Right hindlimb (tissue), 1 donor: ENCODE measurements around the gene CCT3.

Experiments used
- DNase-seq: peaks from one replicate; pipeline ENCODE4 v3.0.0-alpha.2; 2018

Gene CCT3

GRCh38 chr1:156319664-156320063, 18.4 kb downstream of the CCT3 start:
- no peak for DNase-seq

DNA sequence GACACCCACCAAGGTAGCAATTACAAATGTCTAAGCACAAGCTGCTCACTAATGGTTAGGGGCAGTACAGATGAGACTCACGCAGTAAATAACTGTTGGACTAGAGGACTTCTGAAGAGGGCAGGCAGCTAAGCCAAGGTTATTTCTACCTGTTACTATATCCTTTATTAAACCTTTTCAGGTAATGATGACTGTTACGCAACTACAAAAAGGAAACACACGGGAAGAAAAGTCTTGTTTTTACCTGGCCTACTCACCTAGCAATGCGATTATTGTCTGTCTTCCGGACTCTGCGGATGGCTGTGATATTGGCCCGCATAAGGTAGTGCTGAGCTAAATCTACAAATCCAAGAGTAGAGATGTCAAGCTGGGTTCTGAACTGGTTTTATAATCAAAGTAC, 21.2 kb downstream of the CCT3 start:
- no peak for DNase-seq

DNA sequence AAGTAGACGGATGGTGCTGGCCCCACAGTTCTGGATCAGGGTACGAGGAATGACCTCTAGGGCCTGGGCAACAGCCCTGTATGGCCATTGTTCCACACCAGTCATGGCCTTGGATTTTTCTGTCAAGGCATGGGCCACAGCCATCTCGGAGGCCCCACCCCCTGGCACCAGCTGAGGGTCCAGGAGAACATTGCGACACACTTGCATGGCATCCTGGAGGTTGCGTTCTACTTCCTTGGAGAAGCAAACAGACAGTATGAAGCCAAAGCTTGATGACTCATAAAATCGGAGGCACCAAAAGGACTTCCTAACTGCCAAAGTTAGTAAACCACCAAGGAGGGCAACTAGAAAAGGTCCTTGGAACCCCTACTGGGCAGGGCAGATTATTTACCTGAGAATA, 27.1 kb downstream of the CCT3 start:
- DNase-seq, result no peak

- DNase-seq, result no peak
Measured at GRCh38 chr1:156308078-156308477, 30.0 kb downstream of the CCT3 start.

DNA sequence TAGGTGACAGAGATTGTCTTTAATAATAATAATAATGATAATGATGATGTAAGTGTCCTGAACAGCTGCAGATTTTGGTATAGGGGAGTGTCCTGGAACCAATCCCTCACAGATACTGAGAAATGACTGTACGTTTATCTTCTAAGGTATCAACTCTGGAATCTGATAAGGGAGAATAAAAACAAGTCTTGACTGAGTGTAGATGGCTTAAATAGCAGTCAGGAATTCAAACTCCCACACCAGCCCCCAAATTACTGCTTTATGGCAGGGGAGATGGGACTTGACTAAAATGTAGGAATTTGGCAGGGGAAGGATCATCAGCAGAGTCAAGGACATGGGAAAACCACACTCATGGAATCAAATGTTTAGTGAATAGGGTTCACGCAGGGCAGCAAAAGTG, 32.9 kb downstream of the CCT3 start:
- no peak for DNase-seq

DNA sequence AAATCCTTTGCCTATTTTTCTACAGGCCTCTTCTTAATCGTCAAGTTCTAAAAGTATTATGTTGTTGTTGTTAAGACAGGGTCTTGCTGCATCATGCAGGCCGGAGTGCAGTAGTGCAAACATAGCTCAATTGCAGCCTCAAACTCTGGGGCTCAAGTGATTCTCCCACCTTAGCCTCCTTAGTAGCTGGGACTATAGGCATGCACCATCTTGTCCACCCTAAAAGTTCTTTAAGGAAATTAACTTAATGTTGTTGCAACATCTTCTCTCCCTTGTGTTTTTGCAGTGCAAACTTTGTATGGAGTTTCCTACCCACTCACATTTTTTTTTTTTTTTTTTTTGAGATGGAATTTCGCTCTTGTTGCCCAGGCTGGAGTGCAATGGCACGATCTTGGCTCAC, 34.9 kb downstream of the CCT3 start:
- DNase-seq, result no peak

DNA sequence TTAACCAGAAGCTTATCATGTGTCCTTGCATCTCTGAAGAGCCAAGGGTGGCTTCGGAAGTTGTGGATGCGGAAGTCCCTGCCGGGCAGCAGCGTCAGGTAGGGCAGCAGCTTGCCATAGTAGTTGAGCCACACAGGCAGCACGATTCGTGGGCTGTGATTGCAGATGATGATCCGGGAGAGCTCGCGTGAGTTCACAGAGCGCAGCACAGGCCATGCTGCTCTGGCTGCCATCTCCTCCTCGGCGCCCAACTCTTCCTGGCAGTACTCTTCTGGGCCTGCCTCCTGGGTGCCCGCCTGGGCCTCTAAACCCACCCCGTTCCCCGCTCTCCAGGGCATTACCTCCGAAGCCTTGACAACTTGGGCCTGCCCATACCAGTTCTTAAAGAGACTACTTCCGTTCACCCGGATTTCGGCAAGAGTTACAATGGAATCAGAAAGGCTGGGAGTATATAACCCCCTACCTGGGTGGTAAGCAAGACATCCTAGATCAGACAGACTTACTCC, 39.2 kb downstream of the CCT3 start, which contains the start of gene VHLL:
TSS of gene VHLL (minus strand) at position 456 of the 506 bp plus-strand sequence. CDS start at position 338, 118 bp downstream.
- DNase-seq, result no peak

GRCh38 chr1:156295391-156295947, 42.6 kb downstream of the CCT3 start, which contains the start of gene GLMP:
Gene GLMP, minus strand, starts transcription at chr1:156295679. Its CDS starts 34 bp downstream, at chr1:156295645.
- DNase-seq, result peak; percentile 78

DNA sequence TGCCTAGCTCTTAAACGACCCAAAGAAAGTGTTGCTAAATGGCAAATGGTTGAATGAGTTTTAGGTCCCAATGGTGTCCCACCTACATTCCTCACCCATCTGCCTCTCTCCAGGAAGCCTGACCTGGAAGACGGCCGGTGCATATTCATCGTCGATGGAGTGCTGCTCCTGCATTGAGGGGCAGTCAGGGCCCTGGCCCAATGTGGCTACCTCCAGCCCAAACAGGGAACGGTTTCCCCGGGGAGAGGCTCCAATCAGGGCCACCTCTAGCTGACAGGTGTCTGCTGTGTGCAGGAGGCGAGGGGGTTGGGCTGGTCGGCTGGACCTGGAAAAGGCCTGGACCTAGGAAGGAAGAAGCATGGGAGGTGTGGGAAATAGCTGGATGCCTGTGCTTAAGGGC, 44.2 kb downstream of the CCT3 start:
- DNase-seq, result no peak

DNA sequence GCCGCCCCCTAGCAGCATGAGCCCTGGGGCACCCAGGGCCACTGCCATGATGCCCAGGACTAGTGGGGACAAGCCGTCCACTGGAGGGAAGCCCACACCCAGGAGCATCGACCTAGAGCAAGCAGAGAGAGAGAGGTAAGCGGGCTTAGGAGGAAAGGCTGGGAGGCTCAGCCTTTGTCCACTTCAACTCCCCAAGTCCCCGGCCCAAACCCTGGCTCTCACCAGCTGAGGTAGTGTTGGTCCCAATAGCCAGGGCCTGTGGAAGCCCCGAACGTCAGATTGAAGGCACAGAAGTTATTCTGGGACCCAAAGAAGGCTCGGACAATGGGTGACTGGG, 45.0 kb downstream of the CCT3 start:
- no peak for DNase-seq

- DNase-seq, result peak; percentile 90
Measured at GRCh38 chr1:156291226-156292061, 46.6 kb downstream of the CCT3 start.

DNA sequence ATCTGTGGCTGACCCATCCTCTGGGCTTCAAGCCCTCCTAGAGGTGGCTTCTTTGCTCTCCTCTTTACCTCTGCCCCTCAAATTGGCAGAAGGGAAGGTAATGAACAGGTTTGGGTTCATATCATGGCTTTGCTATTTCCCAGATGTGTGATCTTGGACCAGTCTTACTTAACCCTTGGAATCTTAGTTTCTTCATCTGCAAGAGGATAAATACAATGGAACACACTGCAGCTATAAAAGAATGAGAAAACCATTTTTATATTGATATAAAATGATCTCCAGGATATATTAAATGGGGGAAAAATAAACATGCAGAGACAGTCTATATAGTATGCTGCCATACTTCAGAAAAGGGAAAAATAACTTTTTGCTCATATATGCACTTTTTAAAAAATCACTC, 48.2 kb downstream of the CCT3 start:
- DNase-seq, result no peak

DNA sequence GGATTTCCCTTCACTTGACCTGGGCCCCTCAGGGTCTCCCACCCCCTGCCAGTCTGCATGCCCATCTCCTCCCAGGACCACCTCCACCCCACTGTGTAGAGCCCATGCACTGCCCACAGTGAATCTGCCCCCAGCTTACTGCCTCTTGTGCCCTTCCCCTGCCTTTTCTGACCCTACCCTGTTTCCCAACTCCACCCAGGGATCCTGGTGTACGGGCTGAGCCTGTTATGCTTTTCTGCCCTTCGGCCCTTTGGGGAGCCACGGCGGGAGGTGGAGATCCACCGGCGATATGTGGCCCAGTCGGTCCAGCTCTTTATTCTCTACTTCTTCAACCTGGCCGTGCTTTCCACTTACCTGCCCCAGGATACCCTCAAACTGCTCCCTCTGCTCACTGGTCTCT, 52.0 kb downstream of the CCT3 start:
- DNase-seq, result no peak

GRCh38 chr1:156285437-156285836, 52.7 kb downstream of the CCT3 start:
- DNase-seq, result no peak

DNA sequence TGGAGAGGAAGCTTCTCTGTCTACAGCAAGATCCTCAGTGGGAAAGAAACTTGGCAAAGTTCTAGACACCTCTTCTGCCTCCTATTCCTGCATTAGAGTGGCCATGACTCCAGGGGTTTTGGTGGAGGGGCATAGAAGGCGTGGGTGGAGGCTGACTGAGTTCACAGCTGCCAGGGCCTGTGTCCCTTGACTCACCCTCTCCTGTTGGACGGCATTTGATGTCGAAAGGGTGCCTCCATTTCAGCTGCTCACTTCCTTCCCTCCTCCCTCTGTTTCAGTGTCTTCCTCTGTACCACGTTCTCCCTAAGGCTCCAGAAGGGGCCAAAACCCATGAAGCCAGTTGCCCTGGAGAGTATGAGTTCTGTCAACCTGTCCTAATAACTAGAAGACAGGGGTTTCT, 53.3 kb downstream of the CCT3 start:
- DNase-seq, result no peak

- DNase-seq, result no peak
Measured at GRCh38 chr1:156284112-156284511, 54.0 kb downstream of the CCT3 start, which contains the start of gene TMEM79. Gene TMEM79, plus strand, starts transcription at chr1:156284325. Its CDS starts 902 bp downstream, at chr1:156285227.

DNA sequence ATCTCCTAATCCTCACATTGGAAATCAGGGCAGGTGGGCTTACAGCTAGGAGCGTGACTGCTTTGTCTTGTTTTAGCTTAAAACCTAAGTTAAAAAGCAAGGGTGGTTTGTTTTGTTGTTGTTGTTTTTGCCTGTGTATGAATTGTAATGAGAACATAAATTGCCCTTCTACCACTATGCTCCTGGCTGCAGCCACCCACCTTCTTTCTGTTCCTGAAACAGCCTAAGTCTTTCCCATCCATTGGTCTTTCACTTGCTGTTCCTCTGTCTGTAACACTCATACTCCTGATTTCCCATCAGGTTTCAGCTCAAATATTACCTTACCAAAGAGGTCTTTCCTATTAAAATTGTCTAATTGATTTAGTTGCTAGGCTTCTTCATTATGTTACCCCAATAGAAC, 54.6 kb downstream of the CCT3 start:
- DNase-seq, result no peak

- DNase-seq, result peak; percentile 98
Measured at GRCh38 chr1:156282479-156283222, 55.4 kb downstream of the CCT3 start, which contains the start of gene SMG5. Gene SMG5, minus strand, starts transcription at chr1:156282825. Its CDS starts 145 bp downstream, at chr1:156282680.

DNA sequence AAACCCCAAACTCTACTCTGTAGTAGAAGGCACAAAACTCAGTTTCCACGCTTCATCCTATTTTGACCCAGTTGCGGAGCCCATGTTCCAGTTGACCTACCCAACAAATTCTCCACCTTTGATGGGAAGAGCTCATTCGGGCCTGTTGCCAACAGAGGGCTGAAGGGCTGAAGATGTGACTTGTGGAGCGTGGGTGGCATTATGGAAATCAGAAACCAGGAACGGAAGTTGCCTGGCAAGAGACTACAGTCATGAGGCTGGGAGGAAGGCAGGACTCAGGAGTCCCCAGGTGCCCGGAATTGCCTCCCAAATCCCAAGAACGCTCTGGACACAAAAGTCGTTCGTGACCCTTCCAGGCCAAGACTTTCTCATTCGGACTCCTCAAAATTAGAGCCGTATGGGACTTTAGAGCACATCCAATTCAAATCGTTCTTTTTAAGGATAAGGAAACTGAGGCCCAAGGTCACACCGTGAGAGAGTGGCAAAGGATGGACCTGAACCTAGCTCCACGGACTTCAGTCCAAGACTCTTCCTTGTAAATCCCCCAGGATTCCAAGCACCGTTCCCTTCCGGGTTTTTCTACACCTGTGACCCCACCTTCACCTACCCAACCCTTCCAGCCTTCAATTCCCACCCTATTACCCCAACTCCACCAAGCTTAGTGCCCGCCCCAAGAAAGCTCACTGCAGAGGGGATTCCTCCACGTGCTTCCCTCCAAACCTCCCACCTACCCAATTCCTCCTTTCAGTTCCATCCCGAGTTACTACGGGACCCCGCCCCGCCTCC, 56.2 kb downstream of the CCT3 start:
- DNase-seq, result no peak

- DNase-seq, result no peak
Measured at GRCh38 chr1:156281281-156281680, 56.8 kb downstream of the CCT3 start.

DNA sequence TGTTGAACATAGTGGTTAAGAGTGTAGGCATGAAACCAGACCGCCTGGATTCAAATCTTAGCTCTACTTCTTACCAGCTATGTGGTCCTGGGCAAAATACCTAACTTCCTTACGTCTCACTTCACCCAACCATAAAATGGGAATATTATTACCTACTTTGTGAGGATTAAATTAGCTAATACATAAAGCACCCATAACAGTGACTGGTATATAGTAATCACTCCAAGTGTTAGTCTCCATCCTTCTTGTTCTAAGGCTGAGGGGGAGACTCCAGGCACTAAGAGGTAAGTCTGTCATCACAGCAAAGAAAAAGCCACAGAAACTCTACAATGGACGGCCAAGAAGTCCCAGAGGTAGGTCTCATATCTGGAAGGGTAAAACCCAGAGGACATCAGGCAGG, 58.3 kb downstream of the CCT3 start:
- DNase-seq, result no peak

DNA sequence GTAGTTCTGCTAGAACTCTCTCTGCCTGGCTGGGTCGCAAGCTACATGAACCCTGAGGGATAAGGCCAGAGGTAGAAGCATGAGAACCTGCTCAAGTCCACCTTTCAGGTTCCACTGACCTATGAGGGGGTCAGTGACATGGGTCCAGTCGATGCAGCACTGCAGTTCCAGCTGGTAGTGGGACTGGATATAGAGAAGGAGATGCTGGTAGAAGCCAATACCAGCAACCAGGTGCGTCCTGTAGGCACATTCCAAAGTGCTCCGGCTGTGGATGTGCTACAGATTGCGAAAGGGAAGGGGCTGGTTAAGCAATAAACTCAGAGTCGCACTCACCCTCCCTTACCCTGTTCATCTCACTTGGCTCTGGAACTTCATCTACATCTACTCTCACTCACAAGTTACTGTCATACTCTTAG, 61.1 kb downstream of the CCT3 start:
- no peak for DNase-seq

- DNase-seq, result no peak
Measured at GRCh38 chr1:156276532-156276931, 61.6 kb downstream of the CCT3 start.
